K562 (cell line): ENCODE data around the gene ATP5F1D. TPM values are rescaled to one million over a fixed set of nuclear protein-coding genes. Genes with fewer than 3 reads are reported as not detected.
A peak's percentile ranks its signal among the peaks of the same experiment; 100 is the strongest.

ENCODE experiments used
- ATAC-seq: fragments of 200-7000 bp; cut with Tn5 transposase; 3 replicates; pipeline ENCODE4 v1.9.1; 2020; ENCODE audit warnings: moderate library complexity
- BruUV-seq: library from RNA; stranded (reverse); fragments of 400-500 nt; replicated peaks from 2 replicates; lab custom pipeline; 2021; lab: Mats Ljungman, UMichigan
- CTCF ChIA-PET: fragments of 300-600 bp; formaldehyde crosslinking; extraction: SDS; loops from one replicate; lab custom pipeline; 2021; ENCODE audit warnings: low intra/inter-chr PET ratio; lab: Yijun Ruan, JAX
- POLR2A ChIA-PET: fragments of 300-600, 350-650 bp; sonication (Branson Sonifier 250); formaldehyde crosslinking; extraction: SDS; loops from one replicate; lab custom pipeline; 2021; ENCODE audit warnings: antibody characterized with exemption, inconsistent platforms; lab: Yijun Ruan, JAX
- DNase-seq, 4 experiments: peaks; one replicate each; pipeline versions ENCODE4 v3.0.0 to v3.0.0-alpha.2; 2011 to 2018; ENCODE audit warnings: low spot score in 3 of 4, mixed read lengths in 3 of 4; ENCODE audit errors: extremely low read depth in 1 of 4
- FAIRE-seq: peaks from 2 replicates; lab custom pipeline; 2011; peaks lifted over from hg19 to GRCh38; lab: Jason Lieb, UNC
- H2AFZ ChIP-seq: 2 replicates; pipeline ENCODE4 v1.6.0; 2011; ENCODE audit warnings: low read depth, low read length, control low read depth, inconsistent platforms
- H3K27ac ChIP-seq: fragments of 200-600 bp; 3 replicates; pipeline ENCODE4 v1.8.0; 2011; ENCODE audit warnings: low read depth, mild to moderate bottlenecking, control low read depth, inconsistent platforms, low read length, moderate library complexity, mixed read lengths; ENCODE audit errors: extremely low read depth
- H3K27me3 ChIP-seq, 2 experiments: fragments of 300-600 bp in 1 of 2; 2 replicates in 1 of 2; 3 replicates in 1 of 2; pipeline versions ENCODE4 v1.6.0 to v1.8.0; 2011; ENCODE audit warnings: inconsistent platforms in 2 of 2, low read length in 2 of 2, mild to moderate bottlenecking in 1 of 2, mixed read lengths in 1 of 2, moderate library complexity in 1 of 2; ENCODE audit not compliant: control insufficient read depth in 2 of 2, insufficient read depth in 2 of 2
- H3K36me3 ChIP-seq: fragments of 300-600 bp; 3 replicates; pipeline ENCODE4 v1.8.0; 2011; ENCODE audit warnings: mild to moderate bottlenecking, low read length, inconsistent platforms; ENCODE audit not compliant: control insufficient read depth, insufficient read depth
- H3K4me1 ChIP-seq, 2 experiments: fragments of 200-600 bp in 1 of 2; replicated peaks in 1 of 2; 2 replicates in 1 of 2; 3 replicates in 1 of 2; pipeline versions ENCODE4 v1.5.1 to v1.8.0; 2011; ENCODE audit warnings: inconsistent platforms in 2 of 2, low read length in 2 of 2, mild to moderate bottlenecking in 1 of 2, mixed read lengths in 1 of 2, moderate library complexity in 1 of 2; ENCODE audit not compliant: control insufficient read depth in 2 of 2, insufficient read depth in 2 of 2
- H3K4me2 ChIP-seq: 2 replicates; pipeline ENCODE4 v1.6.1; 2011; ENCODE audit warnings: low read length, control low read depth, inconsistent platforms, mixed read lengths; ENCODE audit not compliant: insufficient read depth
- H3K4me3 ChIP-seq: fragments of 200-600 bp; sonication (generic), shearing (Covaris generic); 2 replicates; pipeline ENCODE4 v1.5.1; 2016; ENCODE audit warnings: control low read depth, inconsistent platforms
- H3K79me2 ChIP-seq: fragments of 200-600 bp; 3 replicates; pipeline ENCODE4 v1.8.0; 2011; ENCODE audit warnings: low read length, inconsistent platforms; ENCODE audit not compliant: control insufficient read depth, insufficient read depth
- H3K9ac ChIP-seq, 2 experiments: 2 replicates each; pipeline versions ENCODE4 v1.6.0 to v1.6.1; 2011; ENCODE audit warnings: low read depth in 2 of 2, low read length in 2 of 2, control low read depth in 1 of 2, inconsistent platforms in 1 of 2, mild to moderate bottlenecking in 1 of 2, mixed read lengths in 1 of 2; ENCODE audit not compliant: insufficient read depth in 1 of 2
- H3K9me1 ChIP-seq: one replicate; pipeline ENCODE4 v1.6.0; 2011; ENCODE audit warnings: inconsistent platforms, mild to moderate bottlenecking, low read length, moderate library complexity; ENCODE audit not compliant: control insufficient read depth, insufficient read depth
- H3K9me3 ChIP-seq: replicated peaks from 2 replicates; pipeline ENCODE4 v1.5.1; 2011; ENCODE audit warnings: low read depth, low read length, inconsistent platforms; ENCODE audit not compliant: control insufficient read depth, insufficient read depth
- H4K20me1 ChIP-seq: replicated peaks from 2 replicates; pipeline ENCODE4 v1.6.1; 2011; ENCODE audit warnings: low read length, inconsistent platforms, mixed read lengths; ENCODE audit not compliant: control insufficient read depth, insufficient read depth
- COPS2 ChIP-seq: fragments of 450-650 bp; conservative IDR thresholded peaks from 2 replicates; pipeline ENCODE4 v1.6.1; 2016; ENCODE audit warnings: mild to moderate bottlenecking, moderate library complexity
- ELK1 ChIP-seq: sonication (generic); formaldehyde crosslinking; IDR thresholded peaks from 2 replicates; pipeline ENCODE4 v1.8.1; 2022; ENCODE audit warnings: missing genetic modification reagents
- FOXA3 ChIP-seq, 2 experiments: fragments of 450-650 bp in 1 of 2; sonication (generic) in 1 of 2; formaldehyde crosslinking; IDR thresholded peaks in 1 of 2; conservative IDR thresholded peaks in 1 of 2; 2 replicates each; pipeline versions ENCODE4 v1.4.0 to v1.8.0; 2020 to 2022; ENCODE audit warnings: mild to moderate bottlenecking in 2 of 2, missing genetic modification reagents in 1 of 2
- FOXK1 ChIP-seq: sonication (generic); formaldehyde crosslinking; IDR thresholded peaks from 2 replicates; pipeline ENCODE4 v1.8.0; 2022; ENCODE audit warnings: missing genetic modification reagents, mild to moderate bottlenecking, borderline replicate concordance
- FOXO4 ChIP-seq: fragments of 450-650 bp; formaldehyde crosslinking; IDR thresholded peaks from 2 replicates; pipeline ENCODE4 v1.4.0; 2020; ENCODE audit warnings: mild to moderate bottlenecking, moderate library complexity
- HDGF ChIP-seq: fragments of 450-650 bp; IDR thresholded peaks from 2 replicates; pipeline ENCODE4 v1.6.1; 2016
- MAZ ChIP-seq, 2 experiments: fragments of 450-650 bp in 1 of 2; sonication (generic) in 1 of 2; formaldehyde crosslinking; IDR thresholded peaks in 1 of 2; conservative IDR thresholded peaks in 1 of 2; 2 replicates each; pipeline versions ENCODE4 v1.4.0 to v1.5.0; 2020; ENCODE audit warnings: mild to moderate bottlenecking in 1 of 2, missing genetic modification reagents in 1 of 2
- MITF ChIP-seq: IDR thresholded peaks from 2 replicates; pipeline ENCODE4 v1.6.1; 2014; ENCODE audit warnings: antibody characterized with exemption
- MTA3 ChIP-seq: fragments of 450-650 bp; formaldehyde crosslinking; IDR thresholded peaks from 2 replicates; pipeline ENCODE4 v1.6.1; 2017; ENCODE audit warnings: mild to moderate bottlenecking, borderline replicate concordance
- NR1H2 ChIP-seq: sonication (generic); formaldehyde crosslinking; IDR thresholded peaks from 2 replicates; pipeline ENCODE4 v1.4.0; 2020; ENCODE audit warnings: mild to moderate bottlenecking, missing genetic modification reagents
- POLR2G ChIP-seq: fragments of 200-400 bp; formaldehyde crosslinking; IDR thresholded peaks from 2 replicates; pipeline ENCODE4 v1.6.1; 2017; ENCODE audit warnings: low read depth, mild to moderate bottlenecking, antibody characterized with exemption, low read length, moderate library complexity
- RBBP5 ChIP-seq: fragments of 200-600 bp; sonication (generic); IDR thresholded peaks from 2 replicates; pipeline ENCODE4 v1.6.1; 2012; ENCODE audit warnings: borderline replicate concordance, mild to moderate bottlenecking, low read length, control low read depth, inconsistent platforms; ENCODE audit not compliant: insufficient read depth, poor library complexity, severe bottlenecking
- RBFOX2 ChIP-seq: fragments of 200-400 bp; formaldehyde crosslinking; IDR thresholded peaks from 2 replicates; pipeline ENCODE4 v1.6.1; 2017; ENCODE audit warnings: low read depth, mild to moderate bottlenecking, low read length, moderate library complexity
- SMC3 ChIP-seq: conservative IDR thresholded peaks from 2 replicates; pipeline ENCODE4 v1.6.1; 2011; ENCODE audit warnings: low read depth, low read length, improper control_type of control experiment; ENCODE audit not compliant: insufficient read depth
- TAF1 ChIP-seq: IDR thresholded peaks from 2 replicates; pipeline ENCODE4 v1.6.1; 2011; ENCODE audit warnings: mild to moderate bottlenecking, low read length, moderate library complexity; ENCODE audit not compliant: insufficient read depth, control insufficient read depth, severe bottlenecking; ENCODE audit errors: extremely low read depth
- TRIM24 ChIP-seq, 2 experiments: fragments of 450-650 bp; IDR thresholded peaks; 2 replicates each; pipeline ENCODE4 v1.6.1; 2016
- TSC22D4 ChIP-seq: fragments of 450-650 bp; IDR thresholded peaks from 2 replicates; pipeline ENCODE4 v1.6.1; 2016; ENCODE audit warnings: missing genetic modification characterization, missing biosample characterization, control low read depth
- ZBTB7A ChIP-seq: IDR thresholded peaks from 2 replicates; pipeline ENCODE4 v1.6.1; 2011; ENCODE audit warnings: low read depth, mild to moderate bottlenecking, low read length, moderate library complexity, borderline replicate concordance; ENCODE audit not compliant: control insufficient read depth
- WGBS: fragments of 100-300 bp; shearing (Covaris generic); methylation state at CpG from one replicate; pipeline ENCODE4 v1.1.6; 2016; ENCODE audit warnings: low coverage, mixed read lengths; ENCODE audit not compliant: insufficient coverage; ENCODE audit errors: missing lambda C conversion rate; 5-methylcytosine and 5-hydroxymethylcytosine counted together
- in situ Hi-C: fragments of 300-500 bp; cut with MboI; formaldehyde crosslinking; loops from 4 replicates; pipeline ENCODE4 v1.15.0; 2018; ENCODE audit warnings: inconsistent platforms, mixed read lengths
- intact Hi-C: fragments of 100-400 bp; cut with micrococcal nuclease; formaldehyde crosslinking; loops from 2 replicates; pipeline ENCODE4 v1.14.2; 2022
- polyA plus RNA-seq, 8 experiments: library from polyadenylated mRNA; depleted of rRNA in 4 of 8; stranded (reverse) in 5 of 8; unstranded in 3 of 8; fragments of >200 nt; fragmentation: Nextera tagmentation in 2 of 8; fragmentation: Illumina TruSeq in 1 of 8; extraction: Ambion mirVana in 2 of 8; extraction: Trizol in 1 of 8; gene quantifications; 2 replicates each; pipeline versions ENCODE4 v1.2.1 to v1.2.3, GENCODE V29; 2011 to 2014; ENCODE audit warnings: inconsistent platforms in 1 of 8, missing spikeins in 1 of 8
- total RNA-seq, 7 experiments: library from RNA; depleted of rRNA in 6 of 7; stranded (reverse); fragments of >200 nt in 6 of 7; fragmentation: Illumina TruSeq in 2 of 7; extraction: Trizol in 2 of 7; gene quantifications; 2 replicates each; pipeline versions ENCODE4 v1.2.1 to v1.2.3, GENCODE V29; 2011 to 2021; ENCODE audit warnings: low replicate concordance in 1 of 7

Gene ATP5F1D
- total and polyA plus RNA-seq, 9 of the 15 experiments (the other 6 are each of a cell fraction or from before 2014, with no cell fraction given): 3.9 to 409 (median 36.8) TPM

GRCh38 chr19:1206150-1206863 lies 35.2 kb upstream of the ATP5F1D start:
- WGBS: 1% methylated on average over 32 of the region's 78 CpGs
- Histone ChIP-seq H3K4me3 (peak overlapping the region; percentile 83), H3K9ac (peak overlapping the region; percentile 81 to 96), H3K4me2 (peak overlapping the region; percentile 96), H2AFZ (no peak overlapping the region), H3K9me3 (no peaks in the 10 kb centered on the region), H3K36me3 (peaks cover 32% of the 10 kb centered on the region; the same call in 2 of the 3 replicates), H3K4me1 (peaks cover 44 to 80% of the 10 kb centered on the region in 2 experiments), H3K79me2 (peaks cover 53% of the 10 kb centered on the region), H3K27ac (peak overlapping the region; percentile 91), H3K9me1 (peaks cover 8% of the 10 kb centered on the region), H4K20me1 (peaks cover 26% of the 10 kb centered on the region), H3K27me3 (no peaks in the 10 kb centered on the region)
- in situ Hi-C loops (no loop called here), intact Hi-C loops (no loop called here)
- BruUV-seq: no TSS peak
- DNase-seq (no peak), ATAC-seq (no peak), FAIRE-seq (no peak)
- ChIA-PET CTCF (interaction anchor here (0.6 kb wide), 1 partner anchor 282 kb away, joined by 3 read pairs; no protein-coding TSS in a partner anchor), POLR2A (no interaction called here)
- TF ChIP-seq TRIM24 (IDR thresholded peaks at IDR 0.05): no peak
- no peak for TF ChIP-seq MTA3
- TF ChIP-seq FOXO4: no peak
- no peak for TF ChIP-seq HDGF
- TF ChIP-seq COPS2: no peak
- peak; percentile 5 for TF ChIP-seq TAF1
- peak; percentile 67 for TF ChIP-seq RBBP5
- peak in 1 of 2 experiments; percentile 13; a peak in 1 of 4 replicates for TF ChIP-seq MAZ (CRISPR knock-in tag; conservative IDR thresholded peaks at IDR 0.05 in 1 of 2, IDR thresholded peaks at IDR 0.05 in 1 of 2)
- TF ChIP-seq ZBTB7A: peak; percentile 51; the same call in 1 of the 2 replicates
- TF ChIP-seq TSC22D4 (tag): no peak
- peak; percentile 58 for TF ChIP-seq POLR2G
- no peak for TF ChIP-seq SMC3
- no peak for TF ChIP-seq MITF
- TF ChIP-seq FOXA3 (CRISPR knock-in tag; conservative IDR thresholded peaks at IDR 0.05 in 1 of 2, IDR thresholded peaks at IDR 0.05 in 1 of 2): no peak
- TF ChIP-seq RBFOX2: peak; percentile 61
- TF ChIP-seq NR1H2: no peak
- TF ChIP-seq ELK1: no peak
- 0 out of 2 replicates have a peak, but pooled peaks have one; percentile 4 for TF ChIP-seq FOXK1 (CRISPR knock-in tag)
